ENCODE measurements around the gene ZNF385C.
A peak's percentile ranks its signal among the peaks of the same experiment; 100 is the strongest.

- TF ChIP-seq POLR2AphosphoS5 (IDR thresholded peaks at IDR 0.05; ENCODE audit: low read depth, low read length) = 0 out of 2 replicates have a peak, but pooled peaks have one; percentile 13
- no peak for TF ChIP-seq REST (IDR thresholded peaks at IDR 0.05; ENCODE audit: low read depth)
- no peak for TF ChIP-seq CTCF (IDR thresholded peaks at IDR 0.05 in 2 of 3, conservative IDR thresholded peaks at IDR 0.05 in 1 of 3; ENCODE audit: borderline replicate concordance in 1 of 3, insufficient read depth in 1 of 3, low read depth in 2 of 3, low read length in 2 of 3)
- no peak for TF ChIP-seq EZH2phosphoT487 (IDR thresholded peaks at IDR 0.05; ENCODE audit: borderline replicate concordance)
- TF ChIP-seq POLR2A (IDR thresholded peaks at IDR 0.05; ENCODE audit: borderline replicate concordance, extremely low read depth, insufficient read depth, insufficient read length) = no peak
- TF ChIP-seq ZFX (IDR thresholded peaks at IDR 0.05) = no peak
- no peak for TF ChIP-seq EGR1 (IDR thresholded peaks at IDR 0.05; ENCODE audit: low read depth)
- no peak for TF ChIP-seq EZH2 (IDR thresholded peaks at IDR 0.05)
- TF ChIP-seq CEBPB (IDR thresholded peaks at IDR 0.05; ENCODE audit: low read depth) = no peak
- no peak for TF ChIP-seq RAD21 (IDR thresholded peaks at IDR 0.05; ENCODE audit: low read depth)
- no peak for TF ChIP-seq MAX (IDR thresholded peaks at IDR 0.05)
- TF ChIP-seq ZNF274 (IDR thresholded peaks at IDR 0.05; ENCODE audit: low read depth, low read length) = no peak
These were observed 72.3 kb downstream of the ZNF385C start for GRCh38 chr17:42025936-42026335.
